CD4-positive, CD25-positive, alpha-beta regulatory T cell (primary cell): Measurements from ENCODE around the gene ATRN. TPM values are rescaled to one million over a fixed set of nuclear protein-coding genes. Genes with fewer than 3 reads are reported as not detected.

Experiments
- ATAC-seq, 2 donors: fragments of 150-1000 bp; cut with Tn5 transposase; one replicate each; pipeline ENCODE4 v1.10.0; 2021; ENCODE audit warnings: low read depth in 2 of 2, moderate number of reproducible peaks in 2 of 2, moderate library complexity in 1 of 2
- DNase-seq, 3 donors: peaks; one replicate each; pipeline versions ENCODE4 v3.0.0 to v3.0.0-alpha.2; 2012 to 2022; ENCODE audit warnings: mixed read lengths in 1 of 3
- H3K27ac ChIP-seq: one replicate; pipeline ENCODE4 v1.7.0; 2013; ENCODE audit warnings: mild to moderate bottlenecking, low read length; ENCODE audit not compliant: insufficient read depth, poor library complexity, severe bottlenecking
- H3K27me3 ChIP-seq: one replicate; pipeline ENCODE4 v1.7.0; 2013; ENCODE audit warnings: low read length; ENCODE audit not compliant: control insufficient read depth, insufficient read depth
- H3K36me3 ChIP-seq: one replicate; pipeline ENCODE4 v1.7.0; 2013; ENCODE audit warnings: mild to moderate bottlenecking, low read length, moderate library complexity; ENCODE audit not compliant: control insufficient read depth, insufficient read depth
- H3K4me1 ChIP-seq: 2 replicates; pipeline ENCODE4 v1.7.0; 2013; ENCODE audit warnings: mild to moderate bottlenecking, low read length; ENCODE audit not compliant: insufficient read depth, control insufficient read depth, poor library complexity, severe bottlenecking
- H3K4me3 ChIP-seq: one replicate; pipeline ENCODE4 v1.7.0; 2013; ENCODE audit warnings: low read depth, mild to moderate bottlenecking, low read length, moderate library complexity
- H3K9me3 ChIP-seq, 2 experiments: 1 replicate in 1 of 2; 2 replicates in 1 of 2; pipeline ENCODE4 v1.7.0; 2013; ENCODE audit warnings: low read length in 2 of 2, mild to moderate bottlenecking in 1 of 2, moderate library complexity in 1 of 2; ENCODE audit not compliant: control insufficient read depth in 2 of 2
- H3K27ac Mint-ChIP-seq, 3 donors: one replicate each; pipeline ENCODE4 v1.8.0; 2020 to 2022; ENCODE audit warnings: mild to moderate bottlenecking in 3 of 3, mixed read lengths in 3 of 3, moderate library complexity in 2 of 3
- H3K27me3 Mint-ChIP-seq: one replicate; pipeline ENCODE4 v1.8.0; 2022; ENCODE audit warnings: mild to moderate bottlenecking, mixed read lengths
- H3K36me3 Mint-ChIP-seq: one replicate; pipeline ENCODE4 v1.8.0; 2020; ENCODE audit warnings: mixed read lengths
- H3K4me1 Mint-ChIP-seq, 4 donors: one replicate each; pipeline ENCODE4 v1.8.0; 2020 to 2022; ENCODE audit warnings: mixed read lengths in 4 of 4, mild to moderate bottlenecking in 1 of 4
- H3K4me3 Mint-ChIP-seq, 4 donors: one replicate each; pipeline ENCODE4 v1.8.0; 2020 to 2022; ENCODE audit warnings: mild to moderate bottlenecking in 4 of 4, mixed read lengths in 4 of 4, moderate library complexity in 3 of 4
- H3K9me3 Mint-ChIP-seq, 7 donors: one replicate each; pipeline ENCODE4 v1.8.0; 2020 to 2022; ENCODE audit warnings: mixed read lengths in 7 of 7, mild to moderate bottlenecking in 3 of 7, moderate library complexity in 2 of 7
- polyA plus RNA-seq, 4 donors: library from polyadenylated mRNA; unstranded; fragments of 300-500 nt; fragmentation: Illumina TruSeq; gene quantifications; one replicate each; pipeline ENCODE4 v1.2.3, GENCODE V29; 2021
- total RNA-seq: library from RNA; stranded (reverse); gene quantifications from one replicate; pipeline ENCODE4 v1.2.3, GENCODE V29; 2022

ATRN gene
- total and polyA plus RNA-seq, 5 donors from 2014 or later, result 5.9 to 12.9 (median 7.5) TPM

DNA sequence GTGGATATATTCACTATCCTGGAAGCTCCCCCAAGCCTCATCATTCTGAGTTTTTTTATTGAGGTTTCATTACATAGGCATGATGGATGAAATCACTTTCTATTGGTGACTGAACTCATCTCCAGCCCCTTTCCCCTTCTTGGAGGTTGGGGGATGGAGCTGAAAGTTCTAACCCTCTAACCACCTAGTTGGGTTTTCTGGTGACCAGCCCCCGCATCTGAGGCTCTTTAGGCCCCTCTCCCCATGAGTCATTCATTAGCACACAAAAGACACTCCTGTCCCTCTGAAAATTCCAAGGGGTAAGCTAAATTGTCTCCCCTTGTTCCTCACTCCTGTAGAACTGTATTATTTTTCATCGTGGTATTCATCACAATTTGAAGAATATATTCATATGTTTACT, 159.1 kb downstream of the ATRN start:
- H3K27me3 ChIP-seq, result no peaks in the 10 kb centered on the region
- peaks cover 46% of the 10 kb centered on the region for H3K36me3 Mint-ChIP-seq
- no peak overlapping the region for H3K4me3 Mint-ChIP-seq
- H3K9me3 ChIP-seq, result no peaks in the 10 kb centered on the region
- no peaks in the 10 kb centered on the region for H3K4me1 ChIP-seq
- no peak overlapping the region for H3K4me3 ChIP-seq
- H3K36me3 ChIP-seq, result peaks cover 9% of the 10 kb centered on the region
- DNase-seq (no peak), ATAC-seq (no peak)
- H3K27me3 Mint-ChIP-seq, result no peaks in the 10 kb centered on the region
- peaks cover 0 to 2% (median 0%) of the 10 kb centered on the region in 4 donors for H3K4me1 Mint-ChIP-seq
- no peak overlapping the region for H3K27ac ChIP-seq
- no peak overlapping the region for H3K27ac Mint-ChIP-seq
- H3K9me3 Mint-ChIP-seq, result no peaks in the 10 kb centered on the region

DNA sequence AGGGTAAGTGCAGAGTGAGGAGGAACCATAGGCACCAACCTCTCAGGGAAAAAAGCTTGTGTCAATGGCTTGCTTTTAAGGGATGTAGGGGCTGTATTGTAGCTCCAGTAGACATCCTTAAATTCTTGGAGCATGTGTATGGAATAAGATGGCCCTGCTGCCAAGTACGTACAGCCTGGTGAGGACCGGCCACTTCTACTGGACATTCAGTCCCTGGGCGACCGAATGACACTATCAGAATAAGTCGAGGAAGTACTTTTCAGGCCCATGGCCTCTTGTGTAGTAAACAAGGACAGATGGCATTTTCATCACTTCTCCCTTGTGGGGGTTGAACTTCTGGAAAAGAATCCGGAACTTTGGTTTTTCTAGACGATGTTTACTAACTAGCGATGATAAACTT, 159.6 kb downstream of the ATRN start:
- Mint-ChIP-seq H3K36me3 (peaks cover 42% of the 10 kb centered on the region), H3K27ac (no peak overlapping the region), H3K27me3 (no peaks in the 10 kb centered on the region), H3K9me3 (no peaks in the 10 kb centered on the region), H3K4me3 (no peak overlapping the region), H3K4me1 (peaks cover 0 to 2% (median 0%) of the 10 kb centered on the region in 4 donors)
- Histone ChIP-seq H3K4me3 (no peak overlapping the region), H3K27ac (no peak overlapping the region), H3K27me3 (no peaks in the 10 kb centered on the region), H3K4me1 (no peaks in the 10 kb centered on the region), H3K9me3 (no peaks in the 10 kb centered on the region), H3K36me3 (peaks cover 9% of the 10 kb centered on the region)
- no peak for DNase-seq
- no peak for ATAC-seq

DNA sequence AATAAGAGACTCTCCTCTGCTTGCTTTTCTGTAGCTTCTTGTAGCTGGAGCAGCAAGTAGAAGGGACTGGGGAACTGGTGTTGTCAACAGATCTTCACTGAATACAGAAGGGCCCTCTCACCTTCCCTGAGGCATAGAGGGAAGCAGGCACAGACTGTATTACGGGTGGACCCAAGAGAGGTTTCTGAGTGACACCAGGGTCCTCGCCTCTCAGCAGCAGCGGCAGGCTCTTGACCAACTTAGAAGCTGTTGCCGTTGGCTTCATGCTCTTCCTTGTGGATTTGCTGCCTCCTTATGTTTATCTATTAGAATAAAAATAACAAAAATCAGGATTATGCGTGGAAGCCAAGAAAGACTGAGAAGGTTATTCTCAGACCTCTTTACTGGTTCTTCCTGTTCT, 160.7 kb downstream of the ATRN start:
- no peak overlapping the region for H3K4me3 ChIP-seq
- H3K9me3 ChIP-seq, result no peaks in the 10 kb centered on the region
- ATAC-seq (no peak), DNase-seq (no peak)
- H3K36me3 ChIP-seq, result peaks cover 9% of the 10 kb centered on the region
- H3K4me1 Mint-ChIP-seq, result peaks cover 0 to 2% (median 0%) of the 10 kb centered on the region in 4 donors
- no peak overlapping the region for H3K27ac ChIP-seq
- H3K36me3 Mint-ChIP-seq, result peaks cover 42% of the 10 kb centered on the region
- no peaks in the 10 kb centered on the region for H3K27me3 ChIP-seq
- H3K9me3 Mint-ChIP-seq, result no peaks in the 10 kb centered on the region
- H3K27ac Mint-ChIP-seq, result no peak overlapping the region
- H3K4me3 Mint-ChIP-seq, result no peak overlapping the region
- H3K27me3 Mint-ChIP-seq, result no peaks in the 10 kb centered on the region
- H3K4me1 ChIP-seq, result no peaks in the 10 kb centered on the region

DNA sequence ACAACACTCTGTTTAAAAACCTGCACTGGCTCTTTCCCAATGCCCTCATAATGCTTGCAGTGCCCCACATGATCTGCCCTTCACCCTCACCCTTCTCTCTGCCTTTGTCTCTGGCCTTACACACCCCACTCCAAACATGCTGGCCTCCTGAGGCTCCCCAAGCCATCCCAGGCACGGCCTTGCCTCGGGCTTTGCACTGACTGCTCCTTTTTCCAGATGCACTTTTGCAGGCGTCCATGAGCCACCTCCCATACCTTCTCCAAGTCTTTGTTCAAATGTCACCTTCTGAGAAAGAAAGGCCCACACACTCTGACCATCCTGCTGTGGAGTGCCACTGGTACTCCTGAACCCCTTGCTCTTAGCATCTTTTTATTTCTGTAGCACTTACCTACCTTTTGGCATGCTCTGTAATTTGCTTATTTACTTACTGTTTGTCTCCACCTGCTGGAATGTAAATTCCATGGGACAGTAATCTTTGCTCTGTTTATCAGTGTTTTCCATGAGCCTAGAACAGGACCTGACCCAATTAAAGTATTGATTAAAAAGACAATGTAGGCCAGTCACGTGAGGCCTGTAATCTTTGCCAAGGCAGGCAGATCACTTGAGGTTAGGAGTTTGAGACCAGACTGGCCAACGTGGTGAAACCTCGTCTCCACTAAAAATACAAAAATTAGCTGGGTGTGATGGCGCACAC, 161.6 kb downstream of the ATRN start:
- H3K27ac ChIP-seq, result no peak overlapping the region
- Mint-ChIP-seq H3K27me3 (no peaks in the 10 kb centered on the region), H3K36me3 (peaks cover 38% of the 10 kb centered on the region), H3K4me1 (peaks cover 0 to 2% (median 0%) of the 10 kb centered on the region in 4 donors), H3K9me3 (no peaks in the 10 kb centered on the region), H3K4me3 (no peak overlapping the region), H3K27ac (peak overlapping the region in 1 of 3 donors; percentile 55)
- DNase-seq (no peak), ATAC-seq (no peak)
- no peaks in the 10 kb centered on the region for H3K4me1 ChIP-seq
- H3K27me3 ChIP-seq, result no peaks in the 10 kb centered on the region
- H3K36me3 ChIP-seq, result peaks cover 9% of the 10 kb centered on the region
- no peaks in the 10 kb centered on the region for H3K9me3 ChIP-seq
- no peak overlapping the region for H3K4me3 ChIP-seq

DNA sequence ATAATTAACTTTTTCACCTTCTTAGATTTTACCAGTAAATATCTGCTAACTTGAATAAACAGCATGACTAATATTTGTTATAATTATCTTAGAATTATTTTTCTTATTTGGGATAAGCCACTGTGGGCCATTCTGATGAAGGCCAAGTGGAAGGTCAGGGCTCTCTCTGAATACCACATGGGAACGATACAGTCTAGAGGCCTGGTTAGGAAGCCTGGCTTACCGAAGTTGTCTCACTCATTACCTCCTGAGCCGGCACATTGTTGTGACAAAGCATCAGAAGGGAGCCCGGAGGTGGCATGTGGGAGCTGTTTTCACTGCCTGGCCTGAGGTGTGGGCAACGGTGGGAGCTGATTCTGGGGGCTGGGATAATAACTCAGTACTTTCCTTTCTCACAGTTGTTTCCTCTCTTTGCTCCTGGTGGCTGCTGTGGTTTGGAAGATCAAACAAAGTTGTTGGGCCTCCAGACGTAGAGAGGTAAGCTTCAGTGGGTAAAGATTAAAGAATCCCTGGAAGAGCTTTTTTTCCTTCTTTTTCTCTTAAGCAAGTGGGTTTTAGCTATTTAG, 163.2 kb downstream of the ATRN start:
- Histone ChIP-seq H3K4me1 (no peaks in the 10 kb centered on the region), H3K36me3 (peaks cover 10% of the 10 kb centered on the region), H3K9me3 (no peaks in the 10 kb centered on the region), H3K27ac (no peak overlapping the region), H3K4me3 (no peak overlapping the region), H3K27me3 (no peaks in the 10 kb centered on the region)
- H3K4me1 Mint-ChIP-seq, result peaks cover 0 to 2% (median 0%) of the 10 kb centered on the region in 4 donors
- no peaks in the 10 kb centered on the region for H3K27me3 Mint-ChIP-seq
- peaks cover 42% of the 10 kb centered on the region for H3K36me3 Mint-ChIP-seq
- no peak for ATAC-seq
- H3K27ac Mint-ChIP-seq, result no peak overlapping the region
- H3K9me3 Mint-ChIP-seq, result no peaks in the 10 kb centered on the region
- H3K4me3 Mint-ChIP-seq, result no peak overlapping the region
- DNase-seq, result no peak

DNA sequence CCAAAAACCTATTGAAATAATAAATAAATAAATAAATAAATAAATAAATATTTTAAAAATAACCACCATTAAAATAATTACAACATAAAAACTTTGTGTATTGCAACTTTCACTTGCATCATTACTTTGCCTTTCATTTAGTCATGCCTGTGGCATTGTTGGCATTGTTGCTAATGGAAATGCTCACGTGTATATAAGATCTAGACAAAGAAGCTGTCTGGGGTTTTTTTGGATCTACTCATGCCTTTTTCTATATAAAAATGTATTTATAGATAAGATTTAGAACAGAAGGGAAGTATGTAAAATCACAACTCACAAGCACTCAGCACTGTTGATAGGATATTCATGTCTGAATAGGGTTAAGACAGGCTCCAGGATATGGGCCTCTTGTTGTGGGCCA, 164.5 kb downstream of the ATRN start:
- peaks cover 12% of the 10 kb centered on the region for H3K36me3 ChIP-seq
- H3K4me1 ChIP-seq, result no peaks in the 10 kb centered on the region
- H3K9me3 ChIP-seq, result no peaks in the 10 kb centered on the region
- Mint-ChIP-seq H3K27ac (no peak overlapping the region), H3K4me3 (no peak overlapping the region), H3K9me3 (no peaks in the 10 kb centered on the region), H3K4me1 (peaks cover 0 to 2% (median 0%) of the 10 kb centered on the region in 4 donors), H3K27me3 (no peaks in the 10 kb centered on the region), H3K36me3 (peaks cover 40% of the 10 kb centered on the region)
- H3K27ac ChIP-seq, result no peak overlapping the region
- H3K4me3 ChIP-seq, result no peak overlapping the region
- H3K27me3 ChIP-seq, result no peaks in the 10 kb centered on the region
- DNase-seq (no peak), ATAC-seq (no peak)

DNA sequence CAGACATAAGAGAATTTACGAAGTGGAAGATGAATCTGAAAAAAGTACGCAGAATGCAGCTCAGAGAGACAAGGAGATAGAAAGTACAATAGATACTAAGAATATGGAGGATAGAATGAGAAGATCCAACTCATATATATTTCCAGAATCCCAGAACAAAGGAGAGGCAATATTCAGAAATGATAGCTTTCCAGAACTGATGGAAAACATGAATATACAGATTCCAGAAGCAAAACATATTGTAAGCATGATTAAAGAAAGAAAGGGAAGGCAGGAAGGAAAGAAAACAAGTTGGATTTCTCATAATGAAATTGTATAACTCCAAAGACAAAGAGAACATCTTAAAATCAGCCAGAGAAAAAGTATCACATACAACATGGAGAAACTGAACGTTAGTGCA, 169.4 kb downstream of the ATRN start:
- H3K27ac ChIP-seq, result no peak overlapping the region
- no peaks in the 10 kb centered on the region for H3K27me3 ChIP-seq
- Mint-ChIP-seq H3K9me3 (peaks cover 0 to 1% (median 0%) of the 10 kb centered on the region in 7 donors), H3K27me3 (no peaks in the 10 kb centered on the region), H3K36me3 (peaks cover 46% of the 10 kb centered on the region), H3K27ac (no peak overlapping the region), H3K4me1 (no peaks in the 10 kb centered on the region), H3K4me3 (no peak overlapping the region)
- H3K9me3 ChIP-seq, result no peaks in the 10 kb centered on the region
- no peak for DNase-seq
- ATAC-seq, result no peak
- H3K4me3 ChIP-seq, result no peak overlapping the region
- H3K4me1 ChIP-seq, result no peaks in the 10 kb centered on the region
- H3K36me3 ChIP-seq, result peaks cover 9% of the 10 kb centered on the region
